WTC11 (cell line): ENCODE results near the gene SMAD5. TPM values are rescaled to one million over a fixed set of nuclear protein-coding genes. Genes with fewer than 3 reads are reported as not detected.

Experiments used
- ATAC-seq: fragments of 200-7000 bp; cut with Tn5 transposase; 2 replicates; pipeline ENCODE4 v1.10.0; 2021; ENCODE audit warnings: mild to moderate bottlenecking, moderate library complexity
- CTCF ChIA-PET: fragments of 300-600 bp; sonication (Branson Sonifier 250); formaldehyde crosslinking; loops from one replicate; lab custom pipeline; 2021; ENCODE audit warnings: antibody characterized with exemption; lab: Charles Lee
- POLR2A ChIA-PET: fragments of 350-600 bp; sonication (Branson Sonifier 250); formaldehyde crosslinking; loops from one replicate; lab custom pipeline; 2021; ENCODE audit warnings: antibody characterized with exemption; lab: Charles Lee
- DNase-seq: peaks from one replicate; pipeline ENCODE4 v3.0.0; 2021; ENCODE audit warnings: low spot score
- H3K27ac Mint-ChIP-seq: 2 replicates; pipeline ENCODE4 v1.8.0; 2021; ENCODE audit warnings: mixed read lengths
- H3K27me3 Mint-ChIP-seq: 2 replicates; pipeline ENCODE4 v1.8.0; 2021; ENCODE audit warnings: low read depth, mild to moderate bottlenecking, moderate library complexity, mixed read lengths
- H3K36me3 Mint-ChIP-seq: 2 replicates; pipeline ENCODE4 v1.8.0; 2021; ENCODE audit warnings: mixed read lengths
- H3K4me1 Mint-ChIP-seq: 2 replicates; pipeline ENCODE4 v1.8.0; 2022; ENCODE audit warnings: mixed read lengths
- H3K4me3 Mint-ChIP-seq: 2 replicates; pipeline ENCODE4 v1.8.0; 2021; ENCODE audit warnings: mild to moderate bottlenecking, moderate library complexity, mixed read lengths
- H3K9me3 Mint-ChIP-seq: 2 replicates; pipeline ENCODE4 v1.8.0; 2021; ENCODE audit warnings: mixed read lengths
- E2F1 ChIP-seq: sonication (generic); formaldehyde crosslinking; IDR thresholded peaks from 2 replicates; pipeline ENCODE4 v1.8.0; 2022; ENCODE audit warnings: mild to moderate bottlenecking, missing genetic modification reagents
- FOXP1 ChIP-seq: sonication (generic); formaldehyde crosslinking; IDR thresholded peaks from 2 replicates; pipeline ENCODE4 v1.8.0; 2022; ENCODE audit warnings: missing genetic modification reagents, mild to moderate bottlenecking, moderate library complexity, borderline replicate concordance
- FOXP4 ChIP-seq: sonication (generic); formaldehyde crosslinking; IDR thresholded peaks from 2 replicates; pipeline ENCODE4 v1.8.0; 2022; ENCODE audit warnings: mild to moderate bottlenecking, missing genetic modification reagents
- HMGXB4 ChIP-seq: sonication (generic); formaldehyde crosslinking; IDR thresholded peaks from 2 replicates; pipeline ENCODE4 v1.8.1; 2023; ENCODE audit warnings: mild to moderate bottlenecking, moderate library complexity, missing genetic modification reagents
- IRF2 ChIP-seq: sonication (generic); formaldehyde crosslinking; IDR thresholded peaks from 2 replicates; pipeline ENCODE4 v1.8.0; 2022; ENCODE audit warnings: low read depth, missing genetic modification reagents, borderline replicate concordance
- JUN ChIP-seq: sonication (generic); formaldehyde crosslinking; IDR thresholded peaks from 2 replicates; pipeline ENCODE4 v1.8.0; 2023; ENCODE audit warnings: mild to moderate bottlenecking, missing genetic modification reagents
- MAX ChIP-seq: sonication (generic); formaldehyde crosslinking; IDR thresholded peaks from 2 replicates; pipeline ENCODE4 v1.8.0; 2022; ENCODE audit warnings: mild to moderate bottlenecking, missing genetic modification reagents
- MYBL2 ChIP-seq: sonication (generic); formaldehyde crosslinking; IDR thresholded peaks from 2 replicates; pipeline ENCODE4 v1.8.1; 2023; ENCODE audit warnings: mild to moderate bottlenecking, moderate library complexity, missing genetic modification reagents
- NR3C1 ChIP-seq: sonication (generic); formaldehyde crosslinking; conservative IDR thresholded peaks from 2 replicates; pipeline ENCODE4 v1.8.1; 2023; ENCODE audit warnings: low read depth, mild to moderate bottlenecking, missing genetic modification reagents
- RELA ChIP-seq: sonication (generic); formaldehyde crosslinking; IDR thresholded peaks from 2 replicates; pipeline ENCODE4 v1.8.1; 2022; ENCODE audit warnings: missing genetic modification reagents, mild to moderate bottlenecking, borderline replicate concordance
- RORB ChIP-seq: fragments of 250-450 bp; sonication (Bioruptor Pico); IDR thresholded peaks from 2 replicates; pipeline ENCODE4 v1.9.0; 2021; ENCODE audit warnings: mild to moderate bottlenecking
- STAT6 ChIP-seq: sonication (generic); formaldehyde crosslinking; conservative IDR thresholded peaks from 2 replicates; pipeline ENCODE4 v1.8.1; 2023; ENCODE audit warnings: mild to moderate bottlenecking, low read depth, missing genetic modification reagents, moderate library complexity
- TEAD1 ChIP-seq: sonication (generic); formaldehyde crosslinking; IDR thresholded peaks from 2 replicates; pipeline ENCODE4 v1.8.0; 2022; ENCODE audit warnings: mild to moderate bottlenecking, missing genetic modification reagents
- TEAD4 ChIP-seq: sonication (generic); formaldehyde crosslinking; IDR thresholded peaks from 2 replicates; pipeline ENCODE4 v1.8.0; 2022; ENCODE audit warnings: mild to moderate bottlenecking, missing genetic modification reagents
- USF1 ChIP-seq: sonication (generic); formaldehyde crosslinking; IDR thresholded peaks from 2 replicates; pipeline ENCODE4 v1.8.0; 2022; ENCODE audit warnings: mild to moderate bottlenecking, missing genetic modification reagents
- ZBTB21 ChIP-seq: sonication (generic); formaldehyde crosslinking; IDR thresholded peaks from 2 replicates; pipeline ENCODE4 v1.8.1; 2023; ENCODE audit warnings: mild to moderate bottlenecking, missing genetic modification reagents, borderline replicate concordance
- ZNF423 ChIP-seq: fragments of 250-450 bp; sonication (Bioruptor Pico); IDR thresholded peaks from 2 replicates; pipeline ENCODE4 v2.1.2; 2022; ENCODE audit warnings: mild to moderate bottlenecking, moderate library complexity
- ZSCAN18 ChIP-seq: fragments of 250-450 bp; sonication (Bioruptor Pico); IDR thresholded peaks from 2 replicates; pipeline ENCODE4 v2.1.2; 2022; ENCODE audit warnings: mild to moderate bottlenecking, moderate library complexity
- total RNA-seq: library from RNA; stranded (reverse); gene quantifications from 3 replicates; pipeline ENCODE4 v1.2.3, GENCODE V29; 2021
- TF ChIP-seq, protein P1 (sequence below): sonication (generic); formaldehyde crosslinking; IDR thresholded peaks from 2 replicates; pipeline ENCODE4 v1.8.0; 2023; ENCODE audit warnings: mild to moderate bottlenecking, missing genetic modification reagents

Gene SMAD5
- total RNA-seq, 1 experiment from 2014 or later = 65.2 TPM

- CTCF ChIA-PET = interaction anchor here (0.9 to 1.6 kb wide), 7 partner anchors 10 to 345 kb away, joined by 3 to 9 read pairs (median 3); no protein-coding TSS in a partner anchor
- TF ChIP-seq ZSCAN18 (CRISPR knock-in tag) (no peak), IRF2 (CRISPR knock-in tag) (no peak), MYBL2 (CRISPR knock-in tag) (no peak), RELA (CRISPR knock-in tag) (no peak), JUN (CRISPR knock-in tag) (no peak), USF1 (CRISPR knock-in tag) (no peak), HMGXB4 (CRISPR knock-in tag) (no peak), FOXP4 (CRISPR knock-in tag) (no peak), ZNF423 (no peak), TEAD4 (CRISPR knock-in tag) (no peak), FOXP1 (CRISPR knock-in tag) (no peak), ZBTB21 (no peak)
- TF ChIP-seq, protein P1, sequence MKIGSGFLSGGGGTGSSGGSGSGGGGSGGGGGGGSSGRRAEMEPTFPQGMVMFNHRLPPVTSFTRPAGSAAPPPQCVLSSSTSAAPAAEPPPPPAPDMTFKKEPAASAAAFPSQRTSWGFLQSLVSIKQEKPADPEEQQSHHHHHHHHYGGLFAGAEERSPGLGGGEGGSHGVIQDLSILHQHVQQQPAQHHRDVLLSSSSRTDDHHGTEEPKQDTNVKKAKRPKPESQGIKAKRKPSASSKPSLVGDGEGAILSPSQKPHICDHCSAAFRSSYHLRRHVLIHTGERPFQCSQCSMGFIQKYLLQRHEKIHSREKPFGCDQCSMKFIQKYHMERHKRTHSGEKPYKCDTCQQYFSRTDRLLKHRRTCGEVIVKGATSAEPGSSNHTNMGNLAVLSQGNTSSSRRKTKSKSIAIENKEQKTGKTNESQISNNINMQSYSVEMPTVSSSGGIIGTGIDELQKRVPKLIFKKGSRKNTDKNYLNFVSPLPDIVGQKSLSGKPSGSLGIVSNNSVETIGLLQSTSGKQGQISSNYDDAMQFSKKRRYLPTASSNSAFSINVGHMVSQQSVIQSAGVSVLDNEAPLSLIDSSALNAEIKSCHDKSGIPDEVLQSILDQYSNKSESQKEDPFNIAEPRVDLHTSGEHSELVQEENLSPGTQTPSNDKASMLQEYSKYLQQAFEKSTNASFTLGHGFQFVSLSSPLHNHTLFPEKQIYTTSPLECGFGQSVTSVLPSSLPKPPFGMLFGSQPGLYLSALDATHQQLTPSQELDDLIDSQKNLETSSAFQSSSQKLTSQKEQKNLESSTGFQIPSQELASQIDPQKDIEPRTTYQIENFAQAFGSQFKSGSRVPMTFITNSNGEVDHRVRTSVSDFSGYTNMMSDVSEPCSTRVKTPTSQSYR (CRISPR knock-in tag) = no peak
- Mint-ChIP-seq H3K27ac (no peak overlapping the region), H3K36me3 (no peaks in the 10 kb centered on the region), H3K9me3 (no peaks in the 10 kb centered on the region), H3K4me1 (peaks cover 42% of the 10 kb centered on the region), H3K27me3 (peaks cover 14% of the 10 kb centered on the region), H3K4me3 (no peak overlapping the region)
- peak; percentile 21 for DNase-seq
- POLR2A ChIA-PET = no interaction called here
- ATAC-seq = peak; percentile 77
Observed at GRCh38 chr5:136228136-136228757, 95.6 kb downstream of the SMAD5 start.

DNA sequence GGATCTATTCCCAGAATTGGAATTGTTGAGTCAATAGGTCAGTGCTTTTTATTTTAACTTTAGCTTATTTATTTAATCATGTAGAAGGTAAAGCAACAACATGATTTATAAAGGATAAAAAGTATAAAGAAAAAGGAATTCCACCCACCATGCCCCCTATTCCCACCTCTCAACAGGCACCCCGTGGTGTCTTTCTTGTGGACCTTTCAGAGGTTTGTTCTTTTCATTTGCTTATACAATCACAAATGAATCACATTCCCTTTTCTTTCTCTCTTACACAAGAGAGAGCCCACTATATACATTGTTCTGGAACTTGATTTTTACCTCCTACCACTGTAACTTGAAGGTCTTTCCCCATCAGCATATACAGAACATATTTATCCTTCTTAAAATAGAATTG, 97.5 kb downstream of the SMAD5 start:
- ATAC-seq = peak; percentile 23; the same call in 1 of the 2 replicates
- no peaks in the 10 kb centered on the region for H3K36me3 Mint-ChIP-seq
- POLR2A ChIA-PET = no interaction called here
- no peaks in the 10 kb centered on the region for H3K9me3 Mint-ChIP-seq
- no peak overlapping the region for H3K4me3 Mint-ChIP-seq
- H3K27me3 Mint-ChIP-seq = peaks cover 11% of the 10 kb centered on the region
- H3K4me1 Mint-ChIP-seq = peaks cover 42% of the 10 kb centered on the region
- no peak for DNase-seq
- H3K27ac Mint-ChIP-seq = no peak overlapping the region
- no peak for TF ChIP-seq MAX (CRISPR knock-in tag)
- TF ChIP-seq NR3C1 (CRISPR knock-in tag) = no peak
- no peak for TF ChIP-seq E2F1
- TF ChIP-seq TEAD1 = no peak
- TF ChIP-seq ZBTB21 = no peak
- TF ChIP-seq RORB (CRISPR knock-in tag) = no peak
- TF ChIP-seq STAT6 = no peak
- TF ChIP-seq, all 79 proteins: peak for 0
- CTCF ChIA-PET = no interaction called here
